Measurements from ENCODE around the gene HNRNPUL1.

DNA sequence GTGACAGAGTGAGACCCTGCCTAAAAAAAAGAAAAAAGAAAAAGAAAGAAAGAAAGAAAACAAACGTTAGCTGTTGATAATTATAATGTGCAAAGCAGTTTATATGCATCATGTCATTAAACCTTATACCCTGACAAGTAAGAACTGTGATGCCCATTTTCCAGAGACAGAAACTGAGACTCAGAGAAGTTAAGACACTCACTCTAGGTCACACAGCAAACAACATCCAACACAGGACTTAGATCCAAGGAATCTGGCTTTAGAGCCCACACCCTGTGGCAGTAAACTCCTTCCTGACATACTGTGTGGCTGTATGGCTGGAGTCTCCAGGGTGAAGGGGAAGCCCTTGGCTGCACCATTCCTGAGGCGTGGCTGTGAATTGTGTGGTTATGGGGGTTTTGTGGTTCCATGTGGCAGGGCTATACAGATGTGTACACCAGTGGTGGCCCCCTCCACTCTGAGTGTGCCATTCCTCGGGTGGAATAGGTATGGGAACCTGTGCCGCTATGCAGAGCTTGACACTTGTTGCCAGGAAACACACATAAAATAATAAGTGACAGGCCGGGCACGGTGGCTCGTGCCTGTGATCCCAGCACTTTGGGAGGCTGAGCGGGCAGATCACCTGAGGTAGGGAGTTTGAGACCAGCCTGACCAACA is 29.5 kb upstream of the HNRNPUL1 start:
- TF ChIP-seq, protein P1, sequence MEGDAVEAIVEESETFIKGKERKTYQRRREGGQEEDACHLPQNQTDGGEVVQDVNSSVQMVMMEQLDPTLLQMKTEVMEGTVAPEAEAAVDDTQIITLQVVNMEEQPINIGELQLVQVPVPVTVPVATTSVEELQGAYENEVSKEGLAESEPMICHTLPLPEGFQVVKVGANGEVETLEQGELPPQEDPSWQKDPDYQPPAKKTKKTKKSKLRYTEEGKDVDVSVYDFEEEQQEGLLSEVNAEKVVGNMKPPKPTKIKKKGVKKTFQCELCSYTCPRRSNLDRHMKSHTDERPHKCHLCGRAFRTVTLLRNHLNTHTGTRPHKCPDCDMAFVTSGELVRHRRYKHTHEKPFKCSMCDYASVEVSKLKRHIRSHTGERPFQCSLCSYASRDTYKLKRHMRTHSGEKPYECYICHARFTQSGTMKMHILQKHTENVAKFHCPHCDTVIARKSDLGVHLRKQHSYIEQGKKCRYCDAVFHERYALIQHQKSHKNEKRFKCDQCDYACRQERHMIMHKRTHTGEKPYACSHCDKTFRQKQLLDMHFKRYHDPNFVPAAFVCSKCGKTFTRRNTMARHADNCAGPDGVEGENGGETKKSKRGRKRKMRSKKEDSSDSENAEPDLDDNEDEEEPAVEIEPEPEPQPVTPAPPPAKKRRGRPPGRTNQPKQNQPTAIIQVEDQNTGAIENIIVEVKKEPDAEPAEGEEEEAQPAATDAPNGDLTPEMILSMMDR (IDR thresholded peaks at IDR 0.05): no peak
- TF ChIP-seq ZFX (IDR thresholded peaks at IDR 0.05; ENCODE audit: borderline replicate concordance): no peak
